ENCODE results near the gene LYSMD4. TPM values are rescaled to one million over a fixed set of nuclear protein-coding genes. Genes with fewer than 3 reads are reported as not detected.
A peak's percentile ranks its signal among the peaks of the same experiment; 100 is the strongest.

Gene LYSMD4
- total RNA-seq, 2 experiments from 2014 or later: 12.9 to 13.0 TPM

- ATAC-seq (ENCODE audit: poor library complexity) (peak; percentile 10), DNase-seq (peak in 1 of 14 experiments; percentile 9)
- no peaks in the 10 kb centered on the region for H3K27me3 Mint-ChIP-seq
- no peaks in the 10 kb centered on the region for H3K9me3 Mint-ChIP-seq
- peak overlapping the region; percentile 80 for H3K4me3 ChIP-seq (ENCODE audit: low read length)
- H3K9me3 ChIP-seq (ENCODE audit: control insufficient read depth in 1 of 2, insufficient read depth in 1 of 2, low read length in 2 of 2): peaks cover 0 to 4% of the 10 kb centered on the region in 2 experiments
- CTCF ChIA-PET: interaction anchor here (5.8 kb wide), 1 partner anchor 29 kb away, joined by 29 read pairs; no protein-coding TSS in a partner anchor
- peak overlapping the region; percentile 83 for H3K27ac Mint-ChIP-seq
- peaks cover 28% of the 10 kb centered on the region for H3K36me3 Mint-ChIP-seq (ENCODE audit: low read depth)
- peaks cover 28% of the 10 kb centered on the region for H3K4me1 Mint-ChIP-seq (ENCODE audit: low read depth)
- peaks cover 16% of the 10 kb centered on the region for H3K4me1 ChIP-seq (ENCODE audit: insufficient read depth, low read length)
- no peaks in the 10 kb centered on the region for H3K27me3 ChIP-seq (ENCODE audit: control insufficient read depth in 1 of 2, insufficient read depth in 2 of 2, low read length in 2 of 2)
- H3K4me3 Mint-ChIP-seq: peak overlapping the region; percentile 94
- peak overlapping the region in 1 of 2 donors; percentile 64 for H3K27ac ChIP-seq (ENCODE audit: low read depth in 1 of 2, low read length in 2 of 2)
- intact Hi-C loops (cut with DNase I, micrococcal nuclease): loop anchor here (1.0 to 5.0 kb wide), 5 partner anchors 22 to 614 kb away; partner anchors contain the start of genes LRRC28 (in 1 of the 2) and MEF2A (in 1 of the 2)
- TF ChIP-seq CTCF (IDR thresholded peaks at IDR 0.05): no peak
- H3K36me3 ChIP-seq (ENCODE audit: insufficient read depth, low read length): peaks cover 17% of the 10 kb centered on the region
- POLR2A ChIA-PET: interaction anchor here (0.8 to 2.9 kb wide), 23 partner anchors 8 to 1081 kb away, joined by 3 to 23 read pairs (median 4); partner anchors contain the start of genes ASB7, LINS1, LRRC28 and MEF2A
These were observed 428 bp downstream of the LYSMD4 start for GRCh38 chr15:99732751-99733267.

- peaks cover 16% of the 10 kb centered on the region for H3K4me1 ChIP-seq (ENCODE audit: insufficient read depth, low read length)
- POLR2A ChIA-PET: interaction anchor here (1.1 to 2.9 kb wide), 14 partner anchors 9 to 598 kb away, joined by 3 to 23 read pairs (median 6); partner anchors contain the start of gene MEF2A
- Mint-ChIP-seq H3K36me3 (ENCODE audit: low read depth) (peaks cover 28% of the 10 kb centered on the region), H3K4me1 (ENCODE audit: low read depth) (peaks cover 28% of the 10 kb centered on the region), H3K27ac (peak overlapping the region; percentile 83), H3K9me3 (no peaks in the 10 kb centered on the region), H3K27me3 (no peaks in the 10 kb centered on the region), H3K4me3 (peak overlapping the region; percentile 94)
- peak overlapping the region; percentile 80 for H3K4me3 ChIP-seq (ENCODE audit: low read length)
- no peak overlapping the region for H3K27ac ChIP-seq (ENCODE audit: low read depth in 1 of 2, low read length in 2 of 2)
- CTCF ChIA-PET: interaction anchor here (5.8 kb wide), 1 partner anchor 28 kb away, joined by 29 read pairs; no protein-coding TSS in a partner anchor
- no peaks in the 10 kb centered on the region for H3K27me3 ChIP-seq (ENCODE audit: control insufficient read depth in 1 of 2, insufficient read depth in 2 of 2, low read length in 2 of 2)
- DNase-seq (peak in 1 of 14 experiments; percentile 20), ATAC-seq (ENCODE audit: poor library complexity) (no peak)
- H3K9me3 ChIP-seq (ENCODE audit: control insufficient read depth in 1 of 2, insufficient read depth in 1 of 2, low read length in 2 of 2): peaks cover 0 to 4% of the 10 kb centered on the region in 2 experiments
- peaks cover 18% of the 10 kb centered on the region for H3K36me3 ChIP-seq (ENCODE audit: insufficient read depth, low read length)
- no peak for TF ChIP-seq CTCF (IDR thresholded peaks at IDR 0.05)
- intact Hi-C loops (cut with DNase I, micrococcal nuclease): loop anchor here (2.0 to 5.0 kb wide), 4 partner anchors 23 to 615 kb away; partner anchors contain the start of gene MEF2A (in 1 of the 2)
These were observed 1.0 kb downstream of the LYSMD4 start for GRCh38 chr15:99732124-99732750.

- Histone ChIP-seq H3K4me3 (ENCODE audit: low read length) (no peak overlapping the region), H3K9me3 (ENCODE audit: control insufficient read depth in 1 of 2, insufficient read depth in 1 of 2, low read length in 2 of 2) (peaks cover 0 to 4% of the 10 kb centered on the region in 2 experiments), H3K27me3 (ENCODE audit: control insufficient read depth in 1 of 2, insufficient read depth in 2 of 2, low read length in 2 of 2) (no peaks in the 10 kb centered on the region), H3K36me3 (ENCODE audit: insufficient read depth, low read length) (peaks cover 18% of the 10 kb centered on the region), H3K27ac (ENCODE audit: low read depth in 1 of 2, low read length in 2 of 2) (no peak overlapping the region), H3K4me1 (ENCODE audit: insufficient read depth, low read length) (peaks cover 16% of the 10 kb centered on the region)
- H3K9me3 Mint-ChIP-seq: no peaks in the 10 kb centered on the region
- peaks cover 28% of the 10 kb centered on the region for H3K4me1 Mint-ChIP-seq (ENCODE audit: low read depth)
- H3K36me3 Mint-ChIP-seq (ENCODE audit: low read depth): peaks cover 31% of the 10 kb centered on the region
- intact Hi-C loops (cut with DNase I, micrococcal nuclease): loop anchor here (2.0 to 5.0 kb wide), 4 partner anchors 23 to 616 kb away; partner anchors contain the start of gene MEF2A (in 1 of the 2)
- no peak overlapping the region for H3K27ac Mint-ChIP-seq
- no peaks in the 10 kb centered on the region for H3K27me3 Mint-ChIP-seq
- ChIA-PET CTCF (interaction anchor here (5.8 kb wide), 1 partner anchor 28 kb away, joined by 29 read pairs; no protein-coding TSS in a partner anchor), POLR2A (interaction anchor here (2.0 to 2.9 kb wide), 4 partner anchors 11 to 28 kb away, joined by 13 to 23 read pairs (median 16); no protein-coding TSS in a partner anchor)
- TF ChIP-seq CTCF (IDR thresholded peaks at IDR 0.05): no peak
- DNase-seq (no peak), ATAC-seq (ENCODE audit: poor library complexity) (no peak)
- peak overlapping the region; percentile 94 for H3K4me3 Mint-ChIP-seq
These were observed 1.7 kb downstream of the LYSMD4 start for GRCh38 chr15:99731336-99732123.

All from CD4-positive, alpha-beta T cell (primary cell).